ENCODE results near the gene OR1J1. TPM values are rescaled to one million over a fixed set of nuclear protein-coding genes. Genes with fewer than 3 reads are reported as not detected.

OR1J1 gene
- total RNA-seq, 1 donor from 2014 or later: not detected

DNA sequence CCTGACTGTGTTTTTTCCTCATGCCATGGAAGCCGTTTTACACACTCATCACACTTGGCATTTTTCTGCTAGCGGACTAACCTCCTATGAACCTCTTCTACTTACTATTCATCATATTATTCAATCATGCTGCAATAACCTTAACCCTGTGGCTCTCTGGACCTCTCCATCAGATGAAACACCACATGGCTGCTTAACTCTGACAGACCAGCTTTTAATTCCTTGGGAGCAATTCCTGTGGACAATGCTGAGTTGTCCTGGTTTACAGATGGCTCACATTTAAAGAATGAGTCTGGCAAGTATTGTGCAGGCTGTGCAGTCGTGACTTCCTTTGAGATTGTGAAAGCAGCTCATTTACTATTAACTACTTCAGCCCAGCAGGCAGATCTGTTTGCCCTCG, 9.0 kb downstream of the OR1J1 start:
- DNase-seq (ENCODE audit: low spot score): no peak
- no peak overlapping the region for H2AFZ ChIP-seq (replicated peaks)
- H3K4me3 ChIP-seq: no peak overlapping the region
- H3K27me3 ChIP-seq: peaks cover 15% of the 10 kb centered on the region
- Mint-ChIP-seq H3K27ac (no peak overlapping the region), H3K36me3 (peaks cover 2% of the 10 kb centered on the region), H3K9me3 (peaks cover 3% of the 10 kb centered on the region), H3K4me1 (no peaks in the 10 kb centered on the region), H3K4me3 (no peak overlapping the region), H3K27me3 (ENCODE audit: insufficient read depth, low read depth) (peaks cover 18% of the 10 kb centered on the region)
- no peaks in the 10 kb centered on the region for H3K79me2 ChIP-seq (ENCODE audit: low read depth)
- no peaks in the 10 kb centered on the region for H3F3A ChIP-seq (ENCODE audit: low read depth)
- H3K9ac ChIP-seq: no peak overlapping the region
- H3K27ac ChIP-seq: no peak overlapping the region
- no peaks in the 10 kb centered on the region for H3K36me3 ChIP-seq
- TF ChIP-seq EZH2phosphoT487 (IDR thresholded peaks at IDR 0.05) (no peak), EZH2 (IDR thresholded peaks at IDR 0.05) (no peak)
- TF ChIP-seq, protein P1, sequence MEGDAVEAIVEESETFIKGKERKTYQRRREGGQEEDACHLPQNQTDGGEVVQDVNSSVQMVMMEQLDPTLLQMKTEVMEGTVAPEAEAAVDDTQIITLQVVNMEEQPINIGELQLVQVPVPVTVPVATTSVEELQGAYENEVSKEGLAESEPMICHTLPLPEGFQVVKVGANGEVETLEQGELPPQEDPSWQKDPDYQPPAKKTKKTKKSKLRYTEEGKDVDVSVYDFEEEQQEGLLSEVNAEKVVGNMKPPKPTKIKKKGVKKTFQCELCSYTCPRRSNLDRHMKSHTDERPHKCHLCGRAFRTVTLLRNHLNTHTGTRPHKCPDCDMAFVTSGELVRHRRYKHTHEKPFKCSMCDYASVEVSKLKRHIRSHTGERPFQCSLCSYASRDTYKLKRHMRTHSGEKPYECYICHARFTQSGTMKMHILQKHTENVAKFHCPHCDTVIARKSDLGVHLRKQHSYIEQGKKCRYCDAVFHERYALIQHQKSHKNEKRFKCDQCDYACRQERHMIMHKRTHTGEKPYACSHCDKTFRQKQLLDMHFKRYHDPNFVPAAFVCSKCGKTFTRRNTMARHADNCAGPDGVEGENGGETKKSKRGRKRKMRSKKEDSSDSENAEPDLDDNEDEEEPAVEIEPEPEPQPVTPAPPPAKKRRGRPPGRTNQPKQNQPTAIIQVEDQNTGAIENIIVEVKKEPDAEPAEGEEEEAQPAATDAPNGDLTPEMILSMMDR (IDR thresholded peaks at IDR 0.05): no peak
- H4K20me1 ChIP-seq (ENCODE audit: low read depth): no peaks in the 10 kb centered on the region
- no peaks in the 10 kb centered on the region for H3K9me3 ChIP-seq (ENCODE audit: low read depth)
- H3K4me2 ChIP-seq: no peak overlapping the region
- no peaks in the 10 kb centered on the region for H3K4me1 ChIP-seq

DNA sequence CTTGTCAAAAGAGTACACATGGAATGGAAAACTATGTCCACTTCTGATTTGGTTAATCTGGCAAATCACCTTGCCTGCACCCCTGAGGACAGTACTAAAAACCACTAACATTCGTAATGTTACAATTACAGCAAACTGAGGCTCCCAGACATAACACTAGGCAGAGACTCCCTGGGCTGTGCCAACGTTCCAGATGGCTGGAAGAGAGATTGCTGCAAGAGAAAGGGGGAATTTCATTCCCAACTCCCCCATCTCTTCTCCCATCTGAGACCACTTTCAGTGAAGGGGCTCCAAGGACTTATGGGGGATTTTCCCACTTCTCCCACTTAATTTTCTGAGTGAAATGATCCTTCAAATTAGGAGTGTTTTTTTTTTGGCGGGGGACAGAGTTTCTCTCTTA, 11.3 kb downstream of the OR1J1 start:
- TF ChIP-seq EZH2phosphoT487 (IDR thresholded peaks at IDR 0.05): no peak
- TF ChIP-seq, protein P1 (IDR thresholded peaks at IDR 0.05): no peak
- no peak for TF ChIP-seq EZH2 (IDR thresholded peaks at IDR 0.05)
- H3K79me2 ChIP-seq (ENCODE audit: low read depth): no peaks in the 10 kb centered on the region

DNA sequence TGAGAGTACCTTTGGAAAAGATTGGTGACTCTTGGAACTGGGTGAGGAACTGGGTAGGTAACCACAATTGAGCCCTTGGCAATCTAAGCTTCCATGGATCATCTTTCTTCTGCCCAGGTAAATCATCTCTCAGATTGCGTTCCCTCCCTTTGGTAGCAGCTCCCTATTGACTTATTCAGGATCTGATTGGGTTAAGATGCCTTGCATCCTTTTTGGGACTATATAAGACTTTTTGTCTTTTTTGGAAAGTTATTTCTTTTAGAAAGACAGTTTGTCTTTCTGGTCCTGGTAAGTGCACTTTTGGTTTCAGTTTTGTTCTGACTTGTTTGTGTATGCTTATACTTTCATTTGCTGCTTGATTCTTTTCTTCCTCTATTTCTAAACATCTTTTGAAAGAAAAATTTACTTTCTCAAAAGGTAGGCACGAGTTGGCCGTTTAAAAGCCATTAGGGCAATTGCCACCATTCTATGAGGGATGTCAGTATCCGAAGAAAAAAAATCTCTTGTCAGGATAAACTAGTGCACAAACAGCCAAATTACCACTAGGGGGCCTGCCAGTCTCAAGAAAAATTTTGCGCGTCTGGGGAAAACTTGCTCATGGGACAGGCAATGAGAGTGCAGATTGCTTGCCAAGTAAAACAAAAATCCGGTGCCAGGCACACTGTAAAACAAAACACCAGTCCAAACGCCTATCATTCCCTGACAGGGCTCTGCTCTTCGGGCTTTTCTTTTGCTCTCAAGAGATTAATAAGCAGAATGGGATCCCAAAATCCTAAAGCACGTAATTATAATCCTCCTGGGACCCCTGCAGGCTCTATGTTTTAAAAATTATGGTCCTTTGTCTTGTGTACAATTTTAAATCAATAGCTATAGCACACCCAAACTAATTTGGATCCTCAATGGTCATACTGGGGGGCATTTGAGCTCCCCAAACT, 12.8 kb downstream of the OR1J1 start:
- Mint-ChIP-seq H3K36me3 (peaks cover 2% of the 10 kb centered on the region), H3K27me3 (ENCODE audit: insufficient read depth, low read depth) (peaks cover 15% of the 10 kb centered on the region), H3K9me3 (peaks cover 5% of the 10 kb centered on the region), H3K4me3 (no peak overlapping the region), H3K4me1 (no peaks in the 10 kb centered on the region), H3K27ac (no peak overlapping the region)
- Histone ChIP-seq H3K27me3 (peaks cover 15% of the 10 kb centered on the region), H3K9me3 (ENCODE audit: low read depth) (no peaks in the 10 kb centered on the region), H3K79me2 (ENCODE audit: low read depth) (no peaks in the 10 kb centered on the region), H3K4me3 (no peak overlapping the region), H3K9ac (no peak overlapping the region), H4K20me1 (ENCODE audit: low read depth) (no peaks in the 10 kb centered on the region), H3K4me2 (no peak overlapping the region), H3K4me1 (no peaks in the 10 kb centered on the region), H3F3A (ENCODE audit: low read depth) (no peaks in the 10 kb centered on the region), H3K27ac (no peak overlapping the region), H3K36me3 (no peaks in the 10 kb centered on the region), H2AFZ (replicated peaks) (no peak overlapping the region)
- peak; percentile 73 for DNase-seq (ENCODE audit: low spot score)
- TF ChIP-seq EZH2 (IDR thresholded peaks at IDR 0.05): no peak
- TF ChIP-seq, protein P1 (IDR thresholded peaks at IDR 0.05): peak; percentile 79

More for the DNA sequence above, 11.3 kb downstream of the OR1J1 start:
- H2AFZ ChIP-seq (replicated peaks): no peak overlapping the region
- no peak overlapping the region for H3K9ac ChIP-seq
- no peak overlapping the region for H3K4me3 Mint-ChIP-seq
- no peaks in the 10 kb centered on the region for H3K4me1 Mint-ChIP-seq
- no peak overlapping the region for H3K27ac Mint-ChIP-seq
- no peak overlapping the region for H3K4me2 ChIP-seq
- no peaks in the 10 kb centered on the region for H3K9me3 ChIP-seq (ENCODE audit: low read depth)
- no peak overlapping the region for H3K27ac ChIP-seq
- H4K20me1 ChIP-seq (ENCODE audit: low read depth): no peaks in the 10 kb centered on the region
- H3K36me3 ChIP-seq: no peaks in the 10 kb centered on the region
- H3K27me3 Mint-ChIP-seq (ENCODE audit: insufficient read depth, low read depth): peaks cover 18% of the 10 kb centered on the region
- H3K4me3 ChIP-seq: no peak overlapping the region
- peaks cover 15% of the 10 kb centered on the region for H3K27me3 ChIP-seq
- no peaks in the 10 kb centered on the region for H3K4me1 ChIP-seq
- H3F3A ChIP-seq (ENCODE audit: low read depth): no peaks in the 10 kb centered on the region
- peaks cover 2% of the 10 kb centered on the region for H3K36me3 Mint-ChIP-seq
- H3K9me3 Mint-ChIP-seq: peaks cover 3% of the 10 kb centered on the region
- DNase-seq (ENCODE audit: low spot score): no peak
